Naive thymus-derived CD4-positive, alpha-beta T cell (primary cell): ENCODE data around the gene MYBPC2. TPM values are rescaled to one million over a fixed set of nuclear protein-coding genes. Genes with fewer than 3 reads are reported as not detected.

ENCODE experiments used
- ATAC-seq: fragments of 150-1000 bp; cut with Tn5 transposase; 2 replicates; pipeline ENCODE4 v1.10.0; 2021; ENCODE audit warnings: mild to moderate bottlenecking, moderate library complexity
- CTCF ChIA-PET: fragments of 350-600 bp; sonication (Branson Sonifier 250); formaldehyde crosslinking; loops from one replicate; lab custom pipeline; 2021; ENCODE audit warnings: antibody characterized with exemption; lab: Charles Lee
- POLR2A ChIA-PET: fragments of 350-600 bp; sonication (Branson Sonifier 250); formaldehyde crosslinking; loops from one replicate; lab custom pipeline; 2021; ENCODE audit warnings: antibody characterized with exemption, inconsistent platforms; lab: Charles Lee
- DNase-seq, 9 donors: peaks; one replicate each; pipeline versions ENCODE4 v3.0.0 to v3.0.0-alpha.2; 2020 to 2022; ENCODE audit warnings: mixed read lengths in 1 of 9
- H3K27ac ChIP-seq: one replicate; pipeline ENCODE4 v1.7.0; 2013; ENCODE audit warnings: mild to moderate bottlenecking, low read depth, low read length, moderate library complexity
- H3K27me3 ChIP-seq, 2 donors: one replicate each; pipeline ENCODE4 v1.7.0; 2013; ENCODE audit warnings: low read length in 2 of 2, mild to moderate bottlenecking in 2 of 2, moderate library complexity in 2 of 2; ENCODE audit not compliant: control insufficient read depth in 2 of 2, insufficient read depth in 2 of 2
- H3K36me3 ChIP-seq, 3 experiments: 1 replicate in 2 of 3; 2 replicates in 1 of 3; pipeline ENCODE4 v1.7.0; 2013; ENCODE audit warnings: low read length in 3 of 3, mild to moderate bottlenecking in 3 of 3, moderate library complexity in 1 of 3; ENCODE audit not compliant: insufficient read depth in 3 of 3, control insufficient read depth in 2 of 3
- H3K4me1 ChIP-seq, 2 donors: one replicate each; pipeline ENCODE4 v1.7.0; 2013; ENCODE audit warnings: low read length in 2 of 2, mild to moderate bottlenecking in 2 of 2, moderate library complexity in 1 of 2; ENCODE audit not compliant: control insufficient read depth in 2 of 2, insufficient read depth in 2 of 2
- H3K4me3 ChIP-seq: 2 replicates; pipeline ENCODE4 v1.7.0; 2013; ENCODE audit warnings: mild to moderate bottlenecking, low read length
- H3K9me3 ChIP-seq, 3 experiments: 1 replicate in 2 of 3; 2 replicates in 1 of 3; pipeline ENCODE4 v1.7.0; 2013; ENCODE audit warnings: low read length in 3 of 3; ENCODE audit not compliant: control insufficient read depth in 2 of 3
- H3K27ac Mint-ChIP-seq, 9 donors: one replicate each; pipeline ENCODE4 v1.8.0; 2020 to 2022; ENCODE audit warnings: mixed read lengths in 9 of 9, mild to moderate bottlenecking in 8 of 9, moderate library complexity in 5 of 9, inconsistent platforms in 2 of 9
- H3K27me3 Mint-ChIP-seq, 5 donors: one replicate each; pipeline ENCODE4 v1.8.0; 2021 to 2022; ENCODE audit warnings: mixed read lengths in 5 of 5, mild to moderate bottlenecking in 1 of 5
- H3K36me3 Mint-ChIP-seq, 5 donors: one replicate each; pipeline ENCODE4 v1.8.0; 2020 to 2022; ENCODE audit warnings: mixed read lengths in 5 of 5, mild to moderate bottlenecking in 3 of 5, inconsistent platforms in 1 of 5
- H3K4me1 Mint-ChIP-seq, 7 donors: one replicate each; pipeline ENCODE4 v1.8.0; 2020 to 2022; ENCODE audit warnings: mixed read lengths in 7 of 7, mild to moderate bottlenecking in 3 of 7, inconsistent platforms in 1 of 7
- H3K4me3 Mint-ChIP-seq, 10 donors: one replicate each; pipeline ENCODE4 v1.8.0; 2020 to 2022; ENCODE audit warnings: mild to moderate bottlenecking in 10 of 10, mixed read lengths in 10 of 10, moderate library complexity in 6 of 10, inconsistent platforms in 2 of 10
- H3K9me3 Mint-ChIP-seq, 11 donors: one replicate each; pipeline ENCODE4 v1.8.0; 2020 to 2022; ENCODE audit warnings: mixed read lengths in 11 of 11, mild to moderate bottlenecking in 4 of 11, inconsistent platforms in 1 of 11, moderate library complexity in 1 of 11
- intact Hi-C, 2 donors: fragments of 100-400 bp; cut with micrococcal nuclease; formaldehyde crosslinking; loops; one replicate each; pipeline ENCODE4 v1.15.1; 2023
- polyA plus RNA-seq, 2 donors: library from polyadenylated mRNA; unstranded; fragments of 300-500 nt; fragmentation: Illumina TruSeq; gene quantifications; one replicate each; pipeline ENCODE4 v1.2.3, GENCODE V29; 2021
- total RNA-seq, 6 experiments: library from RNA in 5 of 6; stranded (reverse) in 5 of 6; gene quantifications; 1 replicate in 5 of 6; 2 replicates in 1 of 6; pipeline ENCODE4 v1.2.3 and lab custom pipeline; 2021 to 2026

MYBPC2 gene
- total and polyA plus RNA-seq, 7 experiments from 2014 or later: 0.39 to 0.92 TPM; not detected in 5

- H3K27ac ChIP-seq: no peak overlapping the region
- DNase-seq (peak; percentile 45 to 79 (median 66)), ATAC-seq (peak; percentile 85)
- intact Hi-C loops: loop anchor here (1.0 to 5.0 kb wide), 4 partner anchors 30 to 58 kb away; partner anchors contain the start of gene POLD1 (in 1 of the 2)
- H3K4me3 ChIP-seq: no peak overlapping the region
- CTCF ChIA-PET: interaction anchor here (1.0 to 1.4 kb wide), 3 partner anchors 13 to 58 kb away, joined by 4 to 5 read pairs (median 5); no protein-coding TSS in a partner anchor
- Mint-ChIP-seq H3K27ac (no peak overlapping the region), H3K9me3 (peaks cover 0 to 3% (median 0%) of the 10 kb centered on the region in 11 donors), H3K36me3 (peaks cover 0 to 11% (median 7%) of the 10 kb centered on the region in 5 donors), H3K4me1 (peaks cover 8 to 15% (median 9%) of the 10 kb centered on the region in 7 donors), H3K4me3 (no peak overlapping the region), H3K27me3 (peaks cover 8 to 17% (median 11%) of the 10 kb centered on the region in 5 donors)
- H3K4me1 ChIP-seq: no peaks in the 10 kb centered on the region
- no peaks in the 10 kb centered on the region for H3K9me3 ChIP-seq
- H3K36me3 ChIP-seq: peaks cover 0 to 7% (median 0%) of the 10 kb centered on the region in 3 experiments
- POLR2A ChIA-PET: interaction anchor here (2.7 kb wide), 1 partner anchor 58 kb away, joined by 13 read pairs; no protein-coding TSS in a partner anchor
- no peaks in the 10 kb centered on the region for H3K27me3 ChIP-seq
These were observed 17.6 kb upstream of the MYBPC2 start for GRCh38 chr19:50414864-50415660.

GRCh38 chr19:50415661-50416033 lies 17.0 kb upstream of the MYBPC2 start:
- Histone ChIP-seq H3K9me3 (no peaks in the 10 kb centered on the region), H3K27ac (no peak overlapping the region), H3K36me3 (peaks cover 0 to 2% (median 0%) of the 10 kb centered on the region in 3 experiments), H3K27me3 (no peaks in the 10 kb centered on the region), H3K4me3 (no peak overlapping the region), H3K4me1 (no peaks in the 10 kb centered on the region)
- Mint-ChIP-seq H3K4me1 (peaks cover 11 to 17% (median 13%) of the 10 kb centered on the region in 7 donors), H3K27ac (no peak overlapping the region), H3K36me3 (peaks cover 0 to 13% (median 7%) of the 10 kb centered on the region in 5 donors), H3K9me3 (peaks cover 0 to 3% (median 0%) of the 10 kb centered on the region in 11 donors), H3K27me3 (peaks cover 8 to 23% (median 15%) of the 10 kb centered on the region in 5 donors), H3K4me3 (no peak overlapping the region)
- DNase-seq: no peak
- intact Hi-C loops: loop anchor here in 1 of 2 donors (2.0 kb wide), 1 partner anchor 31 kb away; the partner anchor contains the start of gene POLD1
- ATAC-seq: peak; percentile 71
- POLR2A ChIA-PET: no interaction called here
- CTCF ChIA-PET: interaction anchor here (0.8 to 1.4 kb wide), 4 partner anchors 13 to 94 kb away, joined by 3 to 5 read pairs (median 4); no protein-coding TSS in a partner anchor

GRCh38 chr19:50416034-50416977 lies 16.4 kb upstream of the MYBPC2 start:
- ATAC-seq (no peak), DNase-seq (no peak)
- Mint-ChIP-seq H3K27me3 (peaks cover 8 to 28% (median 20%) of the 10 kb centered on the region in 5 donors), H3K4me1 (peaks cover 11 to 17% (median 13%) of the 10 kb centered on the region in 7 donors), H3K9me3 (peaks cover 0 to 3% (median 0%) of the 10 kb centered on the region in 11 donors), H3K36me3 (peaks cover 0 to 13% (median 6%) of the 10 kb centered on the region in 5 donors), H3K4me3 (no peak overlapping the region), H3K27ac (no peak overlapping the region)
- POLR2A ChIA-PET: no interaction called here
- no peaks in the 10 kb centered on the region for H3K27me3 ChIP-seq
- CTCF ChIA-PET: interaction anchor here (0.8 to 1.4 kb wide), 4 partner anchors 14 to 93 kb away, joined by 3 to 5 read pairs (median 4); no protein-coding TSS in a partner anchor
- H3K4me3 ChIP-seq: no peak overlapping the region
- H3K9me3 ChIP-seq: no peaks in the 10 kb centered on the region
- H3K4me1 ChIP-seq: no peaks in the 10 kb centered on the region
- no peak overlapping the region for H3K27ac ChIP-seq
- no peaks in the 10 kb centered on the region for H3K36me3 ChIP-seq
- intact Hi-C loops: no loop called here

GRCh38 chr19:50417111-50418081 lies 15.3 kb upstream of the MYBPC2 start:
- intact Hi-C loops: no loop called here
- Histone ChIP-seq H3K27ac (no peak overlapping the region), H3K9me3 (no peaks in the 10 kb centered on the region), H3K36me3 (no peaks in the 10 kb centered on the region), H3K27me3 (no peaks in the 10 kb centered on the region), H3K4me3 (no peak overlapping the region), H3K4me1 (no peaks in the 10 kb centered on the region)
- Mint-ChIP-seq H3K27me3 (peaks cover 8 to 31% (median 23%) of the 10 kb centered on the region in 5 donors), H3K4me1 (peaks cover 11 to 17% (median 13%) of the 10 kb centered on the region in 7 donors), H3K36me3 (peaks cover 0 to 12% (median 4%) of the 10 kb centered on the region in 5 donors), H3K4me3 (no peak overlapping the region), H3K27ac (no peak overlapping the region), H3K9me3 (peaks cover 0 to 3% (median 0%) of the 10 kb centered on the region in 11 donors)
- no peak for ATAC-seq
- POLR2A ChIA-PET: no interaction called here
- DNase-seq: no peak
- CTCF ChIA-PET: no interaction called here

- no peaks in the 10 kb centered on the region for H3K27me3 ChIP-seq
- no peak within 1 kb of the TSS for H3K27ac ChIP-seq
- Mint-ChIP-seq H3K27ac (peak within 1 kb of the TSS in 1 of 9 donors; percentile 36), H3K4me1 (peaks cover 11 to 17% (median 13%) of the 10 kb centered on the region in 7 donors), H3K27me3 (peaks cover 8 to 31% (median 23%) of the 10 kb centered on the region in 5 donors), H3K36me3 (peaks cover 0 to 10% (median 4%) of the 10 kb centered on the region in 5 donors), H3K9me3 (peaks cover 0 to 3% (median 0%) of the 10 kb centered on the region in 11 donors), H3K4me3 (peak within 1 kb of the TSS in 1 of 10 donors; percentile 11)
- DNase-seq (no peak), ATAC-seq (no peak)
- H3K36me3 ChIP-seq: no peaks in the 10 kb centered on the region
- intact Hi-C loops: no loop called here
- no peaks in the 10 kb centered on the region for H3K9me3 ChIP-seq
- POLR2A ChIA-PET: no interaction called here
- no peak within 1 kb of the TSS for H3K4me3 ChIP-seq
- CTCF ChIA-PET: no interaction called here
- no peaks in the 10 kb centered on the region for H3K4me1 ChIP-seq
These were observed 14.3 kb upstream of the MYBPC2 start, which contains the start of gene SPIB for GRCh38 chr19:50418176-50419021. SPIB (plus strand) TSS chr19:50418938; CDS start chr19:50418963, 25 bp downstream.
